GM12878 (cell line): Measurements from ENCODE around the gene LCOR. TPM values are rescaled to one million over a fixed set of nuclear protein-coding genes. Genes with fewer than 3 reads are reported as not detected.

Experiments used
- ASH2L ChIP-seq: fragments of 300-600, 200-600 bp; sonication (generic); IDR thresholded peaks from 2 replicates; pipeline ENCODE4 v1.6.1; 2017; ENCODE audit warnings: low read depth, mild to moderate bottlenecking, borderline replicate concordance
- BCLAF1 ChIP-seq: fragments of 450-650 bp; IDR thresholded peaks from 2 replicates; pipeline ENCODE4 v1.6.1; 2017; ENCODE audit warnings: antibody characterized with exemption, mild to moderate bottlenecking, moderate library complexity
- CBFB ChIP-seq: IDR thresholded peaks from 2 replicates; pipeline ENCODE4 v1.6.1; 2016; ENCODE audit warnings: antibody characterized with exemption, low read depth
- FOXK2 ChIP-seq: fragments of 450-650 bp; IDR thresholded peaks from 2 replicates; pipeline ENCODE4 v1.6.1; 2017; ENCODE audit warnings: mild to moderate bottlenecking, moderate library complexity
- IKZF2 ChIP-seq, 2 experiments: fragments of 450-650 bp; IDR thresholded peaks; 2 replicates each; pipeline ENCODE4 v1.6.1; 2017; ENCODE audit warnings: mild to moderate bottlenecking in 2 of 2, moderate library complexity in 2 of 2
- MEF2B ChIP-seq: fragments of 450-650 bp; IDR thresholded peaks from 2 replicates; pipeline ENCODE4 v1.6.1; 2018; ENCODE audit warnings: mild to moderate bottlenecking, moderate library complexity; ENCODE audit not compliant: partially characterized antibody, poor library complexity, severe bottlenecking
- MLLT1 ChIP-seq: fragments of 450-650 bp; IDR thresholded peaks from 2 replicates; pipeline ENCODE4 v1.6.1; 2016; ENCODE audit warnings: mild to moderate bottlenecking
- NKRF ChIP-seq: fragments of 450-650 bp; conservative IDR thresholded peaks from 2 replicates; pipeline ENCODE4 v1.6.1; 2017; ENCODE audit warnings: mild to moderate bottlenecking, moderate library complexity
- NR2C1 ChIP-seq: fragments of 450-650 bp; IDR thresholded peaks from 2 replicates; pipeline ENCODE4 v1.6.1; 2017; ENCODE audit warnings: antibody characterized with exemption, mild to moderate bottlenecking, moderate library complexity
- POU2F2 ChIP-seq: IDR thresholded peaks from 3 replicates; pipeline ENCODE4 v1.6.1; 2011; ENCODE audit warnings: low read depth, mild to moderate bottlenecking, low read length, borderline replicate concordance
- RCOR1 ChIP-seq: conservative IDR thresholded peaks from 2 replicates; pipeline ENCODE4 v1.6.1; 2012; ENCODE audit warnings: low read depth, low read length, improper control_type of control experiment
- RELB ChIP-seq: fragments of 450-650 bp; IDR thresholded peaks from 2 replicates; pipeline ENCODE4 v1.6.1; 2017; ENCODE audit warnings: low read depth, mild to moderate bottlenecking, moderate library complexity
- ZNF622 ChIP-seq: fragments of 450-650 bp; IDR thresholded peaks from 2 replicates; pipeline ENCODE4 v1.6.1; 2017; ENCODE audit warnings: mild to moderate bottlenecking, inconsistent platforms
- polyA plus RNA-seq, 11 experiments: library from polyadenylated mRNA; depleted of rRNA in 4 of 11; unstranded in 6 of 11; stranded (reverse) in 5 of 11; fragments of >200 nt; fragmentation: Nextera tagmentation in 4 of 11; fragmentation: Illumina TruSeq in 1 of 11; extraction: Ambion mirVana in 4 of 11; extraction: Trizol in 1 of 11; gene quantifications; 1 replicate in 1 of 11; 2 replicates in 10 of 11; pipeline versions ENCODE4 v1.2.1 to v1.2.3, GENCODE V29; 2011 to 2016; ENCODE audit warnings: inconsistent platforms in 2 of 11, missing spikeins in 2 of 11, low read depth in 1 of 11
- total RNA-seq, 4 experiments: library from RNA; depleted of rRNA in 3 of 4; stranded (reverse); fragments of >200 nt in 3 of 4; fragmentation: Illumina TruSeq in 1 of 4; extraction: Trizol in 1 of 4; gene quantifications; 2 replicates each; pipeline versions ENCODE4 v1.2.1 to v1.2.3, GENCODE V29; 2013 to 2021

LCOR gene
- total and polyA plus RNA-seq, 10 of the 15 experiments (the other 5 are each of a cell fraction or from before 2014, with no cell fraction given), result 1.6 to 22.0 (median 13.2) TPM

GRCh38 chr10:96833220-96834001 is 1.3 kb downstream of the LCOR start (continued):
- no peak for TF ChIP-seq BCLAF1
- TF ChIP-seq POU2F2, result peak; percentile 60; the same call in 1 of the 3 replicates
- no peak for TF ChIP-seq CBFB
- no peak for TF ChIP-seq NR2C1
- TF ChIP-seq RELB, result no peak
- no peak for TF ChIP-seq RCOR1
- TF ChIP-seq ZNF622, result no peak
- TF ChIP-seq MEF2B, result peak; percentile 25
- no peak for TF ChIP-seq MLLT1
- peak; percentile 12; the same call in 1 of the 2 replicates for TF ChIP-seq NKRF
- TF ChIP-seq ASH2L, result no peak
- no peak for TF ChIP-seq FOXK2
- TF ChIP-seq IKZF2 (IDR thresholded peaks at IDR 0.05), result peak in 1 of 2 experiments; percentile 43; a peak in 2 of 4 replicates
- TF ChIP-seq, all 136 proteins: peak for 7
